BJ (cell line): ENCODE measurements around the gene C1orf198. TPM values are rescaled to one million over a fixed set of nuclear protein-coding genes. Genes with fewer than 3 reads are reported as not detected.

Experiments used
- CTCF ChIA-PET: fragments of 350-600 bp; formaldehyde crosslinking; extraction: SDS; loops from one replicate; lab custom pipeline; 2021; ENCODE audit warnings: antibody characterized with exemption, inconsistent platforms; lab: Yijun Ruan, JAX
- POLR2A ChIA-PET: fragments of 300-600 bp; sonication (Branson Sonifier 250); formaldehyde crosslinking; extraction: SDS; loops from one replicate; lab custom pipeline; 2021; ENCODE audit warnings: antibody characterized with exemption; lab: Charles Lee
- DNase-seq: peaks from one replicate; pipeline ENCODE4 v3.0.0-alpha.2; 2011; ENCODE audit warnings: low read depth
- H3K27me3 ChIP-seq: 2 replicates; pipeline ENCODE4 v1.6.0; 2011; ENCODE audit warnings: low read length; ENCODE audit not compliant: control insufficient read depth, insufficient read depth
- H3K36me3 ChIP-seq: 2 replicates; pipeline ENCODE4 v1.5.1; 2011; ENCODE audit warnings: low read length; ENCODE audit not compliant: control insufficient read depth, insufficient read depth
- H3K4me3 ChIP-seq: 2 replicates; pipeline ENCODE4 v1.5.1; 2011; ENCODE audit warnings: low read depth, mild to moderate bottlenecking, control low read depth, low read length
- CTCF ChIP-seq: IDR thresholded peaks from 2 replicates; pipeline ENCODE4 v1.5.1; 2011; ENCODE audit warnings: low read depth, mild to moderate bottlenecking, control low read depth, inconsistent platforms, low read length, moderate library complexity; ENCODE audit not compliant: insufficient read depth
- polyA plus RNA-seq: library from polyadenylated mRNA; depleted of rRNA; stranded (reverse); fragments of >200 nt; gene quantifications from 2 replicates; pipeline ENCODE4 v1.2.3, GENCODE V29; 2011

C1orf198 gene
- polyA plus RNA-seq, 1 experiment: 195 TPM

- ChIA-PET CTCF (no interaction called here), POLR2A (no interaction called here)
- no peak for DNase-seq
- H3K4me3 ChIP-seq: no peak overlapping the region
- H3K27me3 ChIP-seq: no peaks in the 10 kb centered on the region
- TF ChIP-seq CTCF: no peak
- no peaks in the 10 kb centered on the region; the same call in 1 of the 2 replicates for H3K36me3 ChIP-seq
These were observed 7.0 kb upstream of the C1orf198 start for GRCh38 chr1:230875370-230875769.

GRCh38 chr1:230870916-230871315 lies 2.6 kb upstream of the C1orf198 start:
- Histone ChIP-seq H3K36me3 (no peaks in the 10 kb centered on the region; the same call in none of the 2 replicates), H3K27me3 (no peaks in the 10 kb centered on the region), H3K4me3 (no peak overlapping the region)
- CTCF ChIA-PET: interaction anchor here (0.9 kb wide), 1 partner anchor 46 kb away, joined by 3 read pairs; no protein-coding TSS in a partner anchor
- TF ChIP-seq CTCF: no peak
- POLR2A ChIA-PET: no interaction called here
- no peak for DNase-seq

GRCh38 chr1:230869500-230869899 lies 1.2 kb upstream of the C1orf198 start:
- ChIA-PET POLR2A (interaction anchor here (0.6 kb wide), 1 partner anchor 29 kb away, joined by 3 read pairs; no protein-coding TSS in a partner anchor), CTCF (interaction anchor here (0.8 to 4.3 kb wide), 2 partner anchors 9 to 72 kb away, joined by 3 to 23 read pairs; no protein-coding TSS in a partner anchor)
- Histone ChIP-seq H3K4me3 (no peak overlapping the region; the same call in 1 of the 2 replicates), H3K36me3 (peaks cover 3% of the 10 kb centered on the region), H3K27me3 (no peaks in the 10 kb centered on the region)
- no peak for TF ChIP-seq CTCF
- no peak for DNase-seq

GRCh38 chr1:230868736-230869385 lies 540 bp upstream of the C1orf198 start:
- DNase-seq: no peak
- Histone ChIP-seq H3K4me3 (peak overlapping the region; percentile 76), H3K27me3 (no peaks in the 10 kb centered on the region), H3K36me3 (peaks cover 3% of the 10 kb centered on the region)
- CTCF ChIA-PET: interaction anchor here (1.2 to 4.3 kb wide), 2 partner anchors 10 to 72 kb away, joined by 4 to 23 read pairs; no protein-coding TSS in a partner anchor
- POLR2A ChIA-PET: interaction anchor here (0.6 kb wide), 3 partner anchors 9 to 34 kb away, joined by 4 to 10 read pairs (median 4); no protein-coding TSS in a partner anchor
- no peak for TF ChIP-seq CTCF

GRCh38 chr1:230867101-230867902 lies 1.0 kb downstream of the C1orf198 start:
- DNase-seq: no peak
- Histone ChIP-seq H3K36me3 (peaks cover 3% of the 10 kb centered on the region), H3K27me3 (no peaks in the 10 kb centered on the region), H3K4me3 (peak overlapping the region; percentile 76)
- no peak for TF ChIP-seq CTCF
- ChIA-PET CTCF (interaction anchor here (0.6 to 4.3 kb wide), 15 partner anchors 9 to 340 kb away, joined by 3 to 23 read pairs (median 4); no protein-coding TSS in a partner anchor), POLR2A (interaction anchor here (1.2 to 1.6 kb wide), 3 partner anchors 9 to 59 kb away, joined by 3 to 4 read pairs (median 3); no protein-coding TSS in a partner anchor)
